ENCODE data around the gene PPP1R12B. TPM values are rescaled to one million over a fixed set of nuclear protein-coding genes. Genes with fewer than 3 reads are reported as not detected.
"Not testable (repeated sequence)": the region's sequence is repeated elsewhere in the genome, so short reads cannot be mapped to it uniquely, and the experiment has no call there.

The PPP1R12B gene
- total RNA-seq, 1 experiment from 2014 or later = 13.1 TPM

DNA sequence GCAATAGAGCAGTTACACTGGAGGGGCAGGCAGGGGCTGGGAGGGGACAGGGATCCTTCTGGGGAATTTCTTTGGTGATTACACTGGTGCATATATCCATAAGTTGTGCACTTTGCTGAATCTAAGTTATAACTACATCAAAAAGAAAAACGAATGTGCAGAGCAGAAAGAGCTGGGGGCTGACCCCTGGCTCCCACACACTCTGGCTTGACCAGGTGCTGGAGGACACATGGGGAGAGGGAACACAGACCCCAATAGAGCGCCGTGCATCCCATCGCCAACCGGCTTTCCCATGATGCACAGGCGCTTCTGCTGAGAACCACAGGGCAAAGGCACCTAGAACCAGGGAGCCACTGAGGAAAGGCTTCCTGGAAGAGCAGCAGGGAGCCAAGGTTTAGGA is 281.6 kb downstream of the PPP1R12B start:
- ATAC-seq; BruUV-seq (replicated peaks); H3K4me3 ChIP-seq (ENCODE audit: low read depth in 2 of 2, low read length in 2 of 2); H3K36me3 ChIP-seq (ENCODE audit: control insufficient read depth, insufficient read depth, low read length); intact Hi-C loops (cut with micrococcal nuclease; ENCODE audit: unreplicated experiment); H3K27me3 ChIP-seq (ENCODE audit: control insufficient read depth, insufficient read depth, low read length); H3K9me3 ChIP-seq (ENCODE audit: control insufficient read depth, insufficient read depth, low read depth, low read length); H3K4me1 ChIP-seq (ENCODE audit: control insufficient read depth, insufficient read depth, low read length); DNase-seq (ENCODE audit: low read depth, low spot score); CTCF ChIA-PET; POLR2A ChIA-PET; H3K27ac ChIP-seq (ENCODE audit: low read length); in situ Hi-C loops (cut with HindIII; ENCODE audit: low pct_unique_long_range_greater_than_20kb, low sequenced_read_pairs): not testable (repeated sequence)

DNA sequence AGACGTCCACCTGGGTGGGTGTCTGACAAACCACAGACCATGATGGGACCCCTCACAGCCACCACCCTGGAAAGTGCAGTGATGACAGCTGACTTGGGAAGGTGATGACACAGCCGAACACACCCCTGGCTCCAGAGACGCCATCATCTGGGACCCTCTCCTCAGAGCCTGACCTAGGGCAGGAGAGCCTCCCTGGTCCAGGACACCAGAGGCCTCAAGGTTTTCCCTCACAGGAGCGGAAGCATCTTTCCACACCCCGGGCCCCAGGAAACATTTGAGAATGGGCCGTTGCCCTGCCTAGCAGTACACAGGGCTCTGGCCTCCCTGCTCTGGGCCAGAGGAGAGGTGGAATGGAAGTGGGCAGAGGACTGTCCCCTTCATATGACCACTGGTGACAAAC is 282.0 kb downstream of the PPP1R12B start:
- in situ Hi-C loops (cut with HindIII; ENCODE audit: low pct_unique_long_range_greater_than_20kb, low sequenced_read_pairs) = no loop called here
- intact Hi-C loops (cut with micrococcal nuclease; ENCODE audit: unreplicated experiment) = no loop called here
- H3K36me3 ChIP-seq (ENCODE audit: control insufficient read depth, insufficient read depth, low read length) = no peaks in the 10 kb centered on the region
- no peaks in the 10 kb centered on the region for H3K9me3 ChIP-seq (ENCODE audit: control insufficient read depth, insufficient read depth, low read depth, low read length)
- H3K27me3 ChIP-seq (ENCODE audit: control insufficient read depth, insufficient read depth, low read length) = no peaks in the 10 kb centered on the region
- no peak for TF ChIP-seq TCF7L2 (IDR thresholded peaks at IDR 0.05; ENCODE audit: low read depth, low read length)
- TF ChIP-seq, protein P1, sequence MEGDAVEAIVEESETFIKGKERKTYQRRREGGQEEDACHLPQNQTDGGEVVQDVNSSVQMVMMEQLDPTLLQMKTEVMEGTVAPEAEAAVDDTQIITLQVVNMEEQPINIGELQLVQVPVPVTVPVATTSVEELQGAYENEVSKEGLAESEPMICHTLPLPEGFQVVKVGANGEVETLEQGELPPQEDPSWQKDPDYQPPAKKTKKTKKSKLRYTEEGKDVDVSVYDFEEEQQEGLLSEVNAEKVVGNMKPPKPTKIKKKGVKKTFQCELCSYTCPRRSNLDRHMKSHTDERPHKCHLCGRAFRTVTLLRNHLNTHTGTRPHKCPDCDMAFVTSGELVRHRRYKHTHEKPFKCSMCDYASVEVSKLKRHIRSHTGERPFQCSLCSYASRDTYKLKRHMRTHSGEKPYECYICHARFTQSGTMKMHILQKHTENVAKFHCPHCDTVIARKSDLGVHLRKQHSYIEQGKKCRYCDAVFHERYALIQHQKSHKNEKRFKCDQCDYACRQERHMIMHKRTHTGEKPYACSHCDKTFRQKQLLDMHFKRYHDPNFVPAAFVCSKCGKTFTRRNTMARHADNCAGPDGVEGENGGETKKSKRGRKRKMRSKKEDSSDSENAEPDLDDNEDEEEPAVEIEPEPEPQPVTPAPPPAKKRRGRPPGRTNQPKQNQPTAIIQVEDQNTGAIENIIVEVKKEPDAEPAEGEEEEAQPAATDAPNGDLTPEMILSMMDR (IDR thresholded peaks at IDR 0.05) = no peak
- no peak overlapping the region for H3K27ac ChIP-seq (ENCODE audit: low read length)
- ChIA-PET CTCF (no interaction called here), POLR2A (no interaction called here)
- H3K4me1 ChIP-seq (ENCODE audit: control insufficient read depth, insufficient read depth, low read length) = no peaks in the 10 kb centered on the region
- H3K4me3 ChIP-seq (ENCODE audit: low read depth in 2 of 2, low read length in 2 of 2) = no peak overlapping the region
- BruUV-seq (replicated peaks) = no TSS peak
- ATAC-seq (no peak), DNase-seq (ENCODE audit: low read depth, low spot score) (no peak)

DNA sequence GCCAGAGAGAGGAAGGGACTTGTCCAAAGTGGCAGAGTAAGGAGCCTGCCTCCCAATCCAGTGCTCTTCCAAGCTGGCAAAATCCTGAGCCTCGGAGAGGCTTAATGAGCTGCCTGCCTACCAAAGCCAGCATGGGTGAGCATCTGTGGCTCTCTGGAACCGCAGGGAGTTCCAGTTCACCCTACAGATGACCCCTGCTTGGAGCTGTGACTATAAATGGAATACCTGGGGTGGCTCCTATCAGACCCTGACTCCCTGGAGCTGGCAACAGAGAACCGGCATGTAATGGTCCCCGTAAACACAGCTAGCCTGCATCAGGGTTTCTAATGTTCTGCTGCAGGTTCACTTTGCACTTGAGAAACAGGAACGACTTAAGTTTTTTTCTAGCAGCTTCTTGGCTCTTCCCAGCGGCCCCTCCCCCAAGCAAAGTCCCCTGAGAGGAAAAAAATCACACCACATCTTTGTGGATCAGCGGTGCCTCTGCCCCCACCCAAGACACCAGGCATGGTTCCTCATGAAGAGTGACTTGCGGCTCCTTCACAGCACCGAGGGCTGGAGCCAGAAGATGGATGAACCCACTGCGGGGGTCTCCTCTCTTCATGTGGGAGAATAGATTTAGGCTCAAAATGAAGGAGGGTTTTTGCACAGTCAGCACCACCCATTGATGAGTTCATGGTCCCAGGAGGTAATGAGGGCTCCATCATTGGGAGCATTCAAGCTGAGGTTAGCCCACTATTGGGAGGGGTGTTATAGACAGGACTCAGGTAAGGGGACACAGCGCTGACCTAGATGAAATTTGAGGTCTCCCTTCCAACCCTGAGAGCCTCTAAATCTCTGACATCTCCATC is 282.8 kb downstream of the PPP1R12B start:
- ChIA-PET CTCF (interaction anchor here (0.8 kb wide), 1 partner anchor 89 kb away, joined by 4 read pairs; no protein-coding TSS in a partner anchor), POLR2A (no interaction called here)
- no peaks in the 10 kb centered on the region for H3K4me1 ChIP-seq (ENCODE audit: control insufficient read depth, insufficient read depth, low read length)
- in situ Hi-C loops (cut with HindIII; ENCODE audit: low pct_unique_long_range_greater_than_20kb, low sequenced_read_pairs) = no loop called here
- DNase-seq (ENCODE audit: low read depth, low spot score) (no peak), ATAC-seq (no peak)
- TF ChIP-seq, protein P1 (IDR thresholded peaks at IDR 0.05) = no peak
- TF ChIP-seq SIN3A (IDR thresholded peaks at IDR 0.05; ENCODE audit: borderline replicate concordance, insufficient read depth, low read depth, low read length) (no peak), TCF7L2 (IDR thresholded peaks at IDR 0.05; ENCODE audit: low read depth, low read length) (no peak), POLR2AphosphoS5 (IDR thresholded peaks at IDR 0.05; ENCODE audit: low read depth, low read length) (no peak)
- TF ChIP-seq, protein P2, sequence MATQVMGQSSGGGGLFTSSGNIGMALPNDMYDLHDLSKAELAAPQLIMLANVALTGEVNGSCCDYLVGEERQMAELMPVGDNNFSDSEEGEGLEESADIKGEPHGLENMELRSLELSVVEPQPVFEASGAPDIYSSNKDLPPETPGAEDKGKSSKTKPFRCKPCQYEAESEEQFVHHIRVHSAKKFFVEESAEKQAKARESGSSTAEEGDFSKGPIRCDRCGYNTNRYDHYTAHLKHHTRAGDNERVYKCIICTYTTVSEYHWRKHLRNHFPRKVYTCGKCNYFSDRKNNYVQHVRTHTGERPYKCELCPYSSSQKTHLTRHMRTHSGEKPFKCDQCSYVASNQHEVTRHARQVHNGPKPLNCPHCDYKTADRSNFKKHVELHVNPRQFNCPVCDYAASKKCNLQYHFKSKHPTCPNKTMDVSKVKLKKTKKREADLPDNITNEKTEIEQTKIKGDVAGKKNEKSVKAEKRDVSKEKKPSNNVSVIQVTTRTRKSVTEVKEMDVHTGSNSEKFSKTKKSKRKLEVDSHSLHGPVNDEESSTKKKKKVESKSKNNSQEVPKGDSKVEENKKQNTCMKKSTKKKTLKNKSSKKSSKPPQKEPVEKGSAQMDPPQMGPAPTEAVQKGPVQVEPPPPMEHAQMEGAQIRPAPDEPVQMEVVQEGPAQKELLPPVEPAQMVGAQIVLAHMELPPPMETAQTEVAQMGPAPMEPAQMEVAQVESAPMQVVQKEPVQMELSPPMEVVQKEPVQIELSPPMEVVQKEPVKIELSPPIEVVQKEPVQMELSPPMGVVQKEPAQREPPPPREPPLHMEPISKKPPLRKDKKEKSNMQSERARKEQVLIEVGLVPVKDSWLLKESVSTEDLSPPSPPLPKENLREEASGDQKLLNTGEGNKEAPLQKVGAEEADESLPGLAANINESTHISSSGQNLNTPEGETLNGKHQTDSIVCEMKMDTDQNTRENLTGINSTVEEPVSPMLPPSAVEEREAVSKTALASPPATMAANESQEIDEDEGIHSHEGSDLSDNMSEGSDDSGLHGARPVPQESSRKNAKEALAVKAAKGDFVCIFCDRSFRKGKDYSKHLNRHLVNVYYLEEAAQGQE (IDR thresholded peaks at IDR 0.05; ENCODE audit: insufficient read depth in 1 of 2, low read depth in 2 of 2, low read length in 1 of 2) = no peak
- H3K9me3 ChIP-seq (ENCODE audit: control insufficient read depth, insufficient read depth, low read depth, low read length) = no peaks in the 10 kb centered on the region
- intact Hi-C loops (cut with micrococcal nuclease; ENCODE audit: unreplicated experiment) = no loop called here
- no peak overlapping the region for H3K4me3 ChIP-seq (ENCODE audit: low read depth in 2 of 2, low read length in 2 of 2)
- BruUV-seq (replicated peaks) = no TSS peak
- H3K27me3 ChIP-seq (ENCODE audit: control insufficient read depth, insufficient read depth, low read length) = no peaks in the 10 kb centered on the region
- no peak overlapping the region for H3K27ac ChIP-seq (ENCODE audit: low read length)
- H3K36me3 ChIP-seq (ENCODE audit: control insufficient read depth, insufficient read depth, low read length) = no peaks in the 10 kb centered on the region

All from Panc1 (cell line).